ENCODE data around the gene AARS2. TPM values are rescaled to one million over a fixed set of nuclear protein-coding genes. Genes with fewer than 3 reads are reported as not detected.
"Not testable (repeated sequence)": the region's sequence is repeated elsewhere in the genome, so short reads cannot be mapped to it uniquely, and the experiment has no call there.

AARS2 gene
- total RNA-seq, result 10.7 TPM
- long read RNA-seq, transcript AARS2-201 (22 exons, 3,854 nt), result major isoform, 26 of 43 reads
- long read RNA-seq, partial matches to known transcripts, result 9 of 43 reads
- long read RNA-seq, other reads (novel, unspliced or antisense), result 8 of 43 reads

DNA sequence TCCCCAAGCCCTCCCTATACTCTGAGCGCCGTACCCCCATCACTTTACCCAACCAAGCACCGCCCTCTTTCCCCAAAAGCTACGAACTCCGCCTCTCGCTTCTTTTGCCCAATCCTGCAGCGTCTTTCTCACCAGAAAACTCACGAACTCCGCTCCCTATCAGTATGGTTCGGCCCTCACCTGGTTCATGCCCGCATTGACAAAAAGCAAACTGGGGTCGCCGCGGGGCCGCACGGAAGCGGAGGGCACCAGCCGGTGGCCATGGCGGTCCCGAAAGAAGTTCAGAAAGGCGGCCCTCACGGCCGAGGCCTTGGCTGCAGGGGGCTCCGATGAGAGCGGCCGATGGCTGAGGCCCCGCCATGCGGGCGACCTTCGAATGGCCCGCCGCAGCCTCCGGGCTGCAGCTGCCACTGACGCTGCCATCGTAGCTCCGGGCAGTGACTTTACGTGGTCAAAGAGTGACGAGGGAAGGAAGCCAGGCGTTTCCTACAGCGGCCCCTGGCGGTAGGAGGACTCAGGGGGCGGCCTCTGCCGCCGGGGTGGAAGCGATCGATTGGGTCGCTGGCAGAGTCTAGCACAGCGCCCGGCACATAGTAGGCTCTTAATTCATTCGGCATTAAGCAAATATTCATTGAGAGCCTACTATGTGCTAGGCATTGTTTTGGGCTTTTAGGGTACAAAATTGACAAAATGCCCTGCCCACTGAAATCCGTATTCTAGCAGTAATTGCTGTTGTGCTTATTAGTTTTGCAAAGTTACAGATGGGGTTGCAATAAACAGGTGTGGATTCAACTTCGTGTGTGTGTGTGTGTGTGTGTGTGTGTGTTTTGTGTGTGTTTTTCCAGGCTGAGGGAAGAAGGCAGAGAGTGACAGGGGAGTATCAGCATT, at the start of gene AARS2:
TSS of gene AARS2 (minus strand) at position 447 of the 888 bp plus-strand sequence. CDS start at position 423, 24 bp downstream.
- ATAC-seq (ENCODE audit: poor library complexity) (peak; percentile 95), DNase-seq (peak; percentile 93)
- intact Hi-C loops (cut with DNase I), result no loop called here

GRCh38 chr6:44361947-44362346, 48.8 kb upstream of the AARS2 start:
- ATAC-seq (ENCODE audit: poor library complexity) (no peak), DNase-seq (no peak)
- intact Hi-C loops (cut with DNase I), result no loop called here

DNA sequence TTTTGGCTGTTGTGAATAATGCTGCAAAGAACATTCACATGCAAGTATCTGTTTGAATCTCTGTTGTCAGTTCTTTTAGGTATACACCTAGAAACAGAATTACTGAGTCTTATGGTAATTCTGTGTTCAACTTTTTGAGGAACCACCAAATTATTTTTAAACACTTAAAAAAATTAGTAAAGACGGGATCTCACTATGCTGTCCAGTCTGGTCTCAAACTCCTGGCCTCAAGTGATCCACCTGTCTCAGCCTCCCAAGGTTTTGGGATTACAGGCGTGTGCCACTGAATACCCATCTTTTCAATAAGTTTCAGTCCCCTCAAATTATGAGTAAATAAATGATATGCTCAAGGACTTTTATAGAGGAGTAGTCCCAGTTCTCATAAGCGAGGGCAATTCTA, 46.8 kb upstream of the AARS2 start:
- DNase-seq, result no peak
- intact Hi-C loops (cut with DNase I), result no loop called here
- no peak for ATAC-seq (ENCODE audit: poor library complexity)

DNA sequence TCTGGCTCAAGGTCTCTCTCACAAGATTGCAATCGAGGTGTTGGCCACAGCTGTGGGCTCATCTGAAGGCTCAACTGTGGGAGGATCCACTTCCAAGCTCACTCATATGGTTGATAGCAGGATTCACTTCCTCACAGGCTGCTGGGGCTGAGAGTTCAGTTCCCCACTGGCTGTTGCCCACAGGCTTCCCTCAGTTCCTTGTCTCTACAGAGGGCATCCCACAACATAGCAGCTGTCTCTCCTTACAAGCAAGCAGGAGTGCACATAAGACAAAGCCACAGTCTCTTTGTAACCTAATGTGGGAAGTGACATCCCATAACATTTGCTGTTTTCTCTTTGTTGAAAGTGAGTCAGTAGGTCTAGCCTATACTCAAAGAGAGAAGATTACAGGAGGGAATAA, 43.3 kb upstream of the AARS2 start:
- intact Hi-C loops (cut with DNase I), result no loop called here
- ATAC-seq (ENCODE audit: poor library complexity), result no peak
- DNase-seq, result no peak

DNA sequence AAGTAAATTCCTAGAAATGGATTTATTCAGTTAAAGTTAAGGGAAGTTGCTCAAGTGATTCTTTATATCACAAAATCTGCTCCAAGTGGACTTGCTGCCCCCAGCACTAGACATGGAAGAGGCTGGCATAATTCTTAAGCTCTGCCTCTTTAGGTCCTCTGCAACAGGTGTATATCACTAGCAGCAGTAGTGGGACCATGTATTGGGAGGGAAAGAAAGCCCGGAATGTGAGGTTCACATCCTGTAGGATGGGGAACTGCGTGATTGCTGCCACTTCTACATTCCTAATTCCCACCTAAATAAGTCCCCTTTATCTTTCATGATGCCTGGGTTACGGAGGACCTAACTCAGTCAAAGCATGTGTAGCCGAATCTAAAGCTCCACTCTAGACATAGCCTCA, 42.5 kb upstream of the AARS2 start:
- ATAC-seq (ENCODE audit: poor library complexity), result no peak
- no peak for DNase-seq
- intact Hi-C loops (cut with DNase I), result no loop called here

DNA sequence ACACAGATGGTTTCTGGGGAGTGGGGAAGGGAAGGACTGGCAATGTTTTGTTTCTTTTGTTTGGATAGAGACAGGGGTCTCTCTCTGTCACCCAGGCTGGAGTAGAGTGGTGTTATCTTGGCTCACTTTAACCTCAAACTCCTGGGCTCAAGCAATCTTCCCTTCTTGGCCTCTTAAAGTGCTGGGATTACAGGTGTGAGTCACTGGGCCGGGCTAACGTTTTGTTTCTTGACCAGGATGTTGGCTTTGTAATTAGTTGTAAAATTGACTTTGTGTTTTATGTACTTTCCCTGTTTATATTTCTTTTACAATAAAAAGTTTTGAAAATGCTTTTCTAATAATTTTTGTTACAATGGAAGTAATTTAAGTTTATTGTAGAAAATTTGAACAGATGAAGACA, 40.2 kb upstream of the AARS2 start:
- DNase-seq (no peak), ATAC-seq (ENCODE audit: poor library complexity) (no peak)
- intact Hi-C loops (cut with DNase I), result no loop called here

DNA sequence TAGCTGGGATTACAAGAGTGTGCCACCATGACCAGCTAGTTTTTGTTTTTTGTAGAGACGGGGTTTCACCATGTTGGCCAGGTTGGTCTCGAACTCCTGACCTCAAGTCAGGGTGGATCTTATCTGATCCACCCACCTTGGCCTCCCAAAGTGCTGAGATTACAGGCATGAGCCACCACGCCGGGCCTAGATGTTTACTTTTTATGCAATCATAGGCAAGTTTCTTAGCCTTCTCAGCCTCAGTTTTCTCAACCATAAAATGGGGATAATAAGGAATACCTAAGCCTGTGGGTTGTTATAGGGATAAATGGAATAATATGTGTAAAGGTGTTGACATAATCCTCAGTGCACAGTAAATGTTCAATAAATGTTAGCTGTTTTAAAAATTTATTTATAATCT, 39.1 kb upstream of the AARS2 start:
- intact Hi-C loops (cut with DNase I), result no loop called here
- ATAC-seq (ENCODE audit: poor library complexity) (no peak), DNase-seq (no peak)

DNA sequence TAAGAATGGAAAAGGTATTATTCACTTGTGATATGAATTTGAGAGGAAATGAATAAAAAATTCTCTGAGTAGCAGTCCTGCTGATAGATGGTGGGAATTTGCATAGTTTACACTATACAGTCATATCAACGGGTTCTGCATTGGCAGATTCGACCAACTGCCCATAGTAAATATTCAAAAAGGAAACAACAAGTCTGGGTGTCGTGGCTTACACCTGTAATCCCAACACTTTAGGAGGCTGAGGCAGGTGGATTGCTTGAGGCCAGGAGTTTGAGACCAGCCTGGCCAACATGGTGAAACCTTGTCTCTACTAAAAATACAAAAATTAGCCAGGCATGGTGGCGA, 37.5 kb upstream of the AARS2 start:
- ATAC-seq (ENCODE audit: poor library complexity); intact Hi-C loops (cut with DNase I); DNase-seq: not testable (repeated sequence)

GRCh38 chr6:44349904-44350649, 36.9 kb upstream of the AARS2 start:
- no peak for DNase-seq
- intact Hi-C loops (cut with DNase I), result no loop called here

DNA sequence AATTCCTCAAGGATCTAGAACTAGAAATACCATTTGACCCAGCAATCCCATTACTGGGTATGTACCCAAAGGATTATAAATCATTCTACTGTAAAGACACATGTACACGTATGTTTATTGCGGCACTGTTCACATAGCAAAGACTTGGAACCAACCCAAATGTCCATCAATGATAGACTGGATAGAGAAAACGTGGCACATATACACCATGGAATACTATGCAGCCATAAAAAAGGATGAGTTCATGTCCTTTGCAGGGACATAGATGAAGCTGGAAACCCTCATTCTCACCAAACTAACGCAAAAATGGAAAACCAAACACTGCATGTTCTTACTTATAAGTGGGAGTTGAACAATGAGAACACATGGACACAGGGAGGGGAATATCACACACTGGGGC, 33.7 kb upstream of the AARS2 start:
- intact Hi-C loops (cut with DNase I); DNase-seq; ATAC-seq (ENCODE audit: poor library complexity): not testable (repeated sequence)

More at GRCh38 chr6:44349904-44350649, 36.9 kb upstream of the AARS2 start:
- no peak for ATAC-seq (ENCODE audit: poor library complexity)

DNA sequence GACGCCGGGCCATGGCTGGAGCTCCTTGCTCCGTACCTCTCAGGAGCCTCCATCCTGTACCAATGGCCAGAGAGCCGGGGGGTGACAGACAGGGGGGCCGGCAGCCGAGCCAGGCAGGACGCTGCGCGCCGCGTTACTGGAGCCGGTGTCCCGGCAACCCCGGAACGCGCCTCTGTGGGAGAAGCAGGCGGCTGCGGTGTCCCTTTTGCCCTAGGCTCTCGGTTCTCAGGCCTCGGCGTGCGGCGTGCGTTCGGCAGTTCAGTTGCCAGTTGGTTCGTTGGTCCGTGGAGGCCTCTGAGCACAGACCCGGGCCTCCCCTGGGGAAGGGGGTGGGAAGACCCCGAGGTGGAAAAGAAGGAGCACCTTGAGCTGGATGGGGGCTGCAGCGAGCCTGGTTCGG, 29.3 kb upstream of the AARS2 start, which contains the start of gene SPATS1:
TSS of gene SPATS1 (plus strand) at position 162 of the 400 bp plus-strand sequence. CDS start 446 bp downstream, outside the sequence.
- ATAC-seq (ENCODE audit: poor library complexity) (peak; percentile 61), DNase-seq (peak; percentile 54)
- intact Hi-C loops (cut with DNase I), result no loop called here

GRCh38 chr6:44342052-44342451, 28.9 kb upstream of the AARS2 start:
- ATAC-seq (ENCODE audit: poor library complexity) (peak; percentile 52), DNase-seq (peak; percentile 43)
- intact Hi-C loops (cut with DNase I), result no loop called here

DNA sequence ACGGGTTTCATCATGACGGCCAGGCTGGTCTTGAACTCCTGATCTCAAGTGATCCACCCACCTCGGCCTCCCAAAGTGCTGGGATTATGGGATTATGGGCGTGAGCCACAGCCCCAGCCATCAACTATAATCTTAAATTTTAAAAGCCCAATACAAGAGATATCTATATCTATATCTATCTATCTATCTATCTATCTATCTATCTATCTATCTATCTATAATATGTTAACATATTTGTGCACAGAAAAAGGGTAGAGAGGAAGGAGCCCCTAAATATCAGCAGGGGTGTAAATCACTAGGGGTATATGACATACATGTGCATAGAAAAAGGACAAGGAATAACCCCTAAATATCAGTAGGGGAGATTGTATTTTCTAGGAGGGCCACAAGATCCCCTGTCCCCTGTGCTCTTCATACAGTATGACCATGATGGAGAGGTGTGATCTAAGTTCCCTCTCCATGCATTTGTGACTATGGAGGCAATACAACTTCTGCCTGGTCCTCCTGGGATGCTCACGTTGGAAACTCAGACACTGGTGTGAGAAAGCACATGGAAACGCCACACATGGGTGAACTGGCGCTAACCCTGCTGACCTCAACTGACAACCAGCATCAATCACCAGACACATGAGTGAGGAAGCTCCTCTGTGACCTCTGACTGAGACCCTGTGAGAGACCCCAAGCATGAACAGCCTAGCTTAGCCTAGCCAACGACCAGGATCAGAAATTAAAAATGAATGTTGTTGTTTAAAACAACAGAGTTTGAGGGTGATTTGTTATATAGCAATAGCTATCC, 28.1 kb upstream of the AARS2 start:
- DNase-seq (no peak), ATAC-seq (ENCODE audit: poor library complexity) (no peak)
- intact Hi-C loops (cut with DNase I), result no loop called here

- intact Hi-C loops (cut with DNase I), result loop anchor here (2.0 kb wide), 1 partner anchor 243 kb away; no protein-coding TSS in a partner anchor
- no peak for ATAC-seq (ENCODE audit: poor library complexity)
- no peak for DNase-seq
Observed at GRCh38 chr6:44339763-44340625, 26.8 kb upstream of the AARS2 start.

- no peak for DNase-seq
- intact Hi-C loops (cut with DNase I), result loop anchor here (2.0 kb wide), 1 partner anchor 242 kb away; no protein-coding TSS in a partner anchor
- no peak for ATAC-seq (ENCODE audit: poor library complexity)
Observed at GRCh38 chr6:44339301-44339700, 26.2 kb upstream of the AARS2 start.

DNA sequence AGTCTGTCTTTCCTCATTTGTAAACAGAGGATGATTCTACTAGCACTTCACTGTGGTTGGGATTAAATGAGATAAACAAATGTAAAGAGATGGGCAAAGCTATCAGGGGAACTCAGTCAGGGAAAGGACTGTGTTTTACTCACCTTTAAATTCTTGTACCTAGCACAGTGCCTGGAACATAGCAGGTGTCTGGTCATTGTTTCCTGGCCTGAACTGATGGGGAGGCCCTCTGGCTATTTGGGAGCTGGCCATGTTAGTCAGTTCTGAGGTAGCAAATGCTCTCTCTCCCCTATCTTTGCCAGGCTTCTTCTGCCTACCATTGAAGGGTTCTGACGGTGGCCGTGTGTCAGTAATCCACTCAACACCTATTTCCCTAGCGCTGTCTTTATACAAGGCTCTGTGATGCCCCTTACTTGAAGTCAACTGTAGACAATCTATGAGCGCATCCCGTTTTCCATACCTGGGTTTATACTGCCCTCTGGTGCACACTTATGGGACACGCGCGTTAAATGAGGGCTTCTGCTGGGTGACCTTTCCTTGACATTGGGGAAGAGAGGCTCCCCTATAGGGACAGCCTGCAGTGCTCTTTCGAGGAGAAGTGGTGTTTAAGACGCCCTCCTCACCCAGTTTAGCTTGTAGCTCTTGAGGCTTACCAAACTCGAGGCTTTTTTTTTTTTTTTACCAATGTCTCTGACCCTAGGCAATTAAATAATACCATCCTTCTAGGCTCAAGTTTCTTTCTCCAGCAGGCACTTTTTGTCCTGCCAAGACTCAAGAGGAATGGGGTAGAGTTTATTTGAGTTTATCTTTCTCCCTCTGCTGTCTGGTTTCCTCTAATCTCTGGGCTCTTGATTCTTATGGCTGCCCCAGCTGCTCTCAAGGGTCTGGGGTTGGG, 25.3 kb upstream of the AARS2 start:
- intact Hi-C loops (cut with DNase I), result loop anchor here (2.0 kb wide), 1 partner anchor 242 kb away; no protein-coding TSS in a partner anchor
- ATAC-seq (ENCODE audit: poor library complexity), result peak; percentile 82
- DNase-seq, result peak; percentile 55

GRCh38 chr6:44335631-44336030, 22.5 kb upstream of the AARS2 start:
- DNase-seq (no peak), ATAC-seq (ENCODE audit: poor library complexity) (no peak)
- intact Hi-C loops (cut with DNase I), result no loop called here

All from Right ventricle myocardium superior (tissue), 1 donor.